NT2/D1 (cell line): Measurements from ENCODE around the gene KLHL24.

Source experiments
- SUZ12 ChIP-seq: IDR thresholded peaks from 2 replicates; pipeline ENCODE4 v1.6.1; 2011; ENCODE audit not compliant: insufficient read length, insufficient read depth; ENCODE audit errors: extremely low read depth
- YY1 ChIP-seq: IDR thresholded peaks from 2 replicates; pipeline ENCODE4 v1.6.1; 2011; ENCODE audit not compliant: insufficient read length, insufficient read depth
- ZNF274 ChIP-seq: IDR thresholded peaks from 2 replicates; pipeline ENCODE4 v1.6.1; 2011; ENCODE audit warnings: mild to moderate bottlenecking, low read depth, low read length

DNA sequence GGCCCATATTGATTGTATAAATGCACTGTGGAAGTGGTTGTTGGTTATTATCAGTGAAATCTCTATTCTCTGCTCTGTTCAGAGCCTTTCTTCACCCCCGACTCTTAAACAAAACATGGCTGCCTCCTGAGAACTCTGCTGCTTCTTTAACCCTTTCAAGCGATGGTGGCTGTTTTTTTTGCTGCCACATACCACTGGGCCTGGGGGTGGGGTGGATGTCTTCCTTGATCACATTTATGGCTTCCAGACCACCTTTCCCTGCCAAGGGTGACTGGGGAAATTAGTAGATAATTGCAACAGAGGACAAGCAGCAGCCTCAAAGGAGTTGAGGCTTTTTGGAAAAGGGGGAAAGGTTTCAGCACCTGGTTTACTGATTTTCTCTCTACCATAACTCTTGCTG is 94.9 kb downstream of the KLHL24 start:
- TF ChIP-seq SUZ12 (no peak), ZNF274 (no peak), YY1 (no peak)
